ENCODE data around the gene PRM2.

DNA sequence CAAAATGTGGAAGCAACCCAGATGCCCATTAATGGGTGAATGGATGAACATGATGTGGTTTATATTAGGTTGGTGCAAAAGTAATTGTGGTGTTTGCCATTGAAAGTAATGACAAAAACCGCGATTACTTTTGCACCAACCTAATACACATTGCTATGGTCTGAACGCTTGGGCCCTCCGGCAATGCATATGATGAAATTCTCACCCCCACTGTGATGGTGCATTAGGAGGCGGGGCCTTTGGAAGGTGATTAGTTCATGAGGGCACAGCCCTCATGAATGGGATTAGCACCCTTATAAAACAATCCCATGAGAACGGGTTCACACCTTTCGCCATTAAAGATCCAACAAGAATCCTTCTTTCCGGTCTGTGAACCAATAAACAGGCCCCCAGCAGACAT is 30.1 kb upstream of the PRM2 start:
- no peak for TF ChIP-seq ZNF565 (CRISPR knock-in tag; conservative IDR thresholded peaks at IDR 0.05; ENCODE audit: low read depth)
- TF ChIP-seq RARB (CRISPR knock-in tag; IDR thresholded peaks at IDR 0.05), result no peak
- TF ChIP-seq ZC3H10 (CRISPR knock-in tag; IDR thresholded peaks at IDR 0.05), result no peak
- TF ChIP-seq ARNTL (CRISPR knock-in tag; IDR thresholded peaks at IDR 0.05; ENCODE audit: borderline replicate concordance, low read depth), result no peak
- TF ChIP-seq, protein P1, sequence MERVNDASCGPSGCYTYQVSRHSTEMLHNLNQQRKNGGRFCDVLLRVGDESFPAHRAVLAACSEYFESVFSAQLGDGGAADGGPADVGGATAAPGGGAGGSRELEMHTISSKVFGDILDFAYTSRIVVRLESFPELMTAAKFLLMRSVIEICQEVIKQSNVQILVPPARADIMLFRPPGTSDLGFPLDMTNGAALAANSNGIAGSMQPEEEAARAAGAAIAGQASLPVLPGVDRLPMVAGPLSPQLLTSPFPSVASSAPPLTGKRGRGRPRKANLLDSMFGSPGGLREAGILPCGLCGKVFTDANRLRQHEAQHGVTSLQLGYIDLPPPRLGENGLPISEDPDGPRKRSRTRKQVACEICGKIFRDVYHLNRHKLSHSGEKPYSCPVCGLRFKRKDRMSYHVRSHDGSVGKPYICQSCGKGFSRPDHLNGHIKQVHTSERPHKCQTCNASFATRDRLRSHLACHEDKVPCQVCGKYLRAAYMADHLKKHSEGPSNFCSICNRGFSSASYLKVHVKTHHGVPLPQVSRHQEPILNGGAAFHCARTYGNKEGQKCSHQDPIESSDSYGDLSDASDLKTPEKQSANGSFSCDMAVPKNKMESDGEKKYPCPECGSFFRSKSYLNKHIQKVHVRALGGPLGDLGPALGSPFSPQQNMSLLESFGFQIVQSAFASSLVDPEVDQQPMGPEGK (CRISPR knock-in tag; IDR thresholded peaks at IDR 0.05; ENCODE audit: borderline replicate concordance), result no peak
- no peak for TF ChIP-seq ZNF70 (CRISPR knock-in tag; IDR thresholded peaks at IDR 0.05)
- TF ChIP-seq ZFP30 (CRISPR knock-in tag; IDR thresholded peaks at IDR 0.05), result no peak
- no peak for TF ChIP-seq TOX (CRISPR knock-in tag; IDR thresholded peaks at IDR 0.05; ENCODE audit: borderline replicate concordance)
- TF ChIP-seq, protein P2, sequence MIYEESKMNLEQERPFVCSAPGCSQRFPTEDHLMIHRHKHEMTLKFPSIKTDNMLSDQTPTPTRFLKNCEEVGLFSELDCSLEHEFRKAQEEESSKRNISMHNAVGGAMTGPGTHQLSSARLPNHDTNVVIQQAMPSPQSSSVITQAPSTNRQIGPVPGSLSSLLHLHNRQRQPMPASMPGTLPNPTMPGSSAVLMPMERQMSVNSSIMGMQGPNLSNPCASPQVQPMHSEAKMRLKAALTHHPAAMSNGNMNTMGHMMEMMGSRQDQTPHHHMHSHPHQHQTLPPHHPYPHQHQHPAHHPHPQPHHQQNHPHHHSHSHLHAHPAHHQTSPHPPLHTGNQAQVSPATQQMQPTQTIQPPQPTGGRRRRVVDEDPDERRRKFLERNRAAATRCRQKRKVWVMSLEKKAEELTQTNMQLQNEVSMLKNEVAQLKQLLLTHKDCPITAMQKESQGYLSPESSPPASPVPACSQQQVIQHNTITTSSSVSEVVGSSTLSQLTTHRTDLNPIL (CRISPR knock-in tag; IDR thresholded peaks at IDR 0.05; ENCODE audit: low read depth), result no peak
- no peak for TF ChIP-seq GLIS3 (CRISPR knock-in tag; IDR thresholded peaks at IDR 0.05)
- no peak for TF ChIP-seq ZNF8 (CRISPR knock-in tag; IDR thresholded peaks at IDR 0.05)
- TF ChIP-seq, protein P3, sequence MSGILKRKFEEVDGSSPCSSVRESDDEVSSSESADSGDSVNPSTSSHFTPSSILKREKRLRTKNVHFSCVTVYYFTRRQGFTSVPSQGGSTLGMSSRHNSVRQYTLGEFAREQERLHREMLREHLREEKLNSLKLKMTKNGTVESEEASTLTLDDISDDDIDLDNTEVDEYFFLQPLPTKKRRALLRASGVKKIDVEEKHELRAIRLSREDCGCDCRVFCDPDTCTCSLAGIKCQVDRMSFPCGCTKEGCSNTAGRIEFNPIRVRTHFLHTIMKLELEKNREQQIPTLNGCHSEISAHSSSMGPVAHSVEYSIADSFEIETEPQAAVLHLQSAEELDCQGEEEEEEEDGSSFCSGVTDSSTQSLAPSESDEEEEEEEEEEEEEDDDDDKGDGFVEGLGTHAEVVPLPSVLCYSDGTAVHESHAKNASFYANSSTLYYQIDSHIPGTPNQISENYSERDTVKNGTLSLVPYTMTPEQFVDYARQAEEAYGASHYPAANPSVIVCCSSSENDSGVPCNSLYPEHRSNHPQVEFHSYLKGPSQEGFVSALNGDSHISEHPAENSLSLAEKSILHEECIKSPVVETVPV (CRISPR knock-in tag; IDR thresholded peaks at IDR 0.05), result no peak

Data from SK-N-SH treated with all-trans-retinoic acid at 6 μM for 48 hours (cell line).